Uterus (tissue), 4 donors: ENCODE data around the gene TMED6. TPM values are rescaled to one million over a fixed set of nuclear protein-coding genes. Genes with fewer than 3 reads are reported as not detected.

Source experiments
- DNase-seq, 2 donors: peaks; one replicate each; pipeline ENCODE4 v3.0.0-alpha.2; 2019 to 2020
- H3K27ac ChIP-seq, 2 donors: fragments of 200-600 bp; sonication (generic); 1 replicate in 1 of 2; 2 replicates in 1 of 2; pipeline ENCODE4 v1.5.1; 2016 to 2018
- H3K27me3 ChIP-seq, 2 donors: fragments of 200-600 bp; sonication (generic); one replicate each; pipeline ENCODE4 v1.5.1; 2018 to 2019; ENCODE audit warnings: control low read depth in 1 of 2
- H3K36me3 ChIP-seq, 2 donors: fragments of 200-600 bp; sonication (generic); one replicate each; pipeline ENCODE4 v1.5.1; 2019; ENCODE audit warnings: control low read depth in 1 of 2
- H3K4me1 ChIP-seq, 2 donors: fragments of 200-600 bp; sonication (generic); one replicate each; pipeline ENCODE4 v1.5.1; 2018 to 2019; ENCODE audit warnings: control low read depth in 1 of 2
- H3K4me3 ChIP-seq, 2 donors: fragments of 200-600 bp; sonication (generic); 1 replicate in 1 of 2; 2 replicates in 1 of 2; pipeline ENCODE4 v1.5.1; 2018 to 2019; ENCODE audit warnings: mild to moderate bottlenecking in 1 of 2
- H3K9me3 ChIP-seq, 2 donors: fragments of 200-600 bp; sonication (generic); one replicate each; pipeline ENCODE4 v1.5.1; 2019; ENCODE audit warnings: control low read depth in 1 of 2
- POLR2A ChIP-seq, 2 donors: fragments of 450-650 bp; IDR thresholded peaks; one replicate each; pipeline ENCODE4 v1.6.1; 2016; ENCODE audit warnings: antibody characterized with exemption in 2 of 2, mild to moderate bottlenecking in 1 of 2, moderate library complexity in 1 of 2
- intact Hi-C: fragments of 100-400 bp; cut with DNase I; formaldehyde crosslinking; loops from one replicate; pipeline ENCODE4 v1.15.1; 2023; ENCODE audit warnings: low total_unique reads
- total RNA-seq, 4 donors: library from RNA; depleted of rRNA in 3 of 4; stranded (reverse); fragments of >200 nt in 3 of 4; gene quantifications; one replicate each; pipeline versions ENCODE4 v1.1.0 to v1.2.4, GENCODE V29; 2014 to 2023
- TF ChIP-seq, protein P1 (sequence below), 4 experiments: fragments of 200-600 bp in 2 of 4; fragments of 450-650 bp in 2 of 4; sonication (generic) in 2 of 4; IDR thresholded peaks; one replicate each; pipeline ENCODE4 v1.5.1; 2016 to 2019; ENCODE audit warnings: antibody characterized with exemption in 4 of 4, mild to moderate bottlenecking in 2 of 4, moderate library complexity in 1 of 4
- donor health status: DM: yes; HTN: yes; CAD: no.

Gene TMED6
- total RNA-seq, 4 donors from 2014 or later, result 0.98 TPM; not detected in 3

- Histone ChIP-seq H3K9me3 (no peaks in the 10 kb centered on the region), H3K27ac (peak overlapping the region; percentile 77 to 90), H3K4me3 (no peak overlapping the region), H3K27me3 (no peaks in the 10 kb centered on the region), H3K4me1 (peaks cover 0 to 9% of the 10 kb centered on the region in 2 donors), H3K36me3 (no peaks in the 10 kb centered on the region)
- intact Hi-C loops, result loop anchor here (10.0 kb wide), 1 partner anchor 359 kb away; the partner anchor contains the start of gene NOB1
- TF ChIP-seq, protein P1, sequence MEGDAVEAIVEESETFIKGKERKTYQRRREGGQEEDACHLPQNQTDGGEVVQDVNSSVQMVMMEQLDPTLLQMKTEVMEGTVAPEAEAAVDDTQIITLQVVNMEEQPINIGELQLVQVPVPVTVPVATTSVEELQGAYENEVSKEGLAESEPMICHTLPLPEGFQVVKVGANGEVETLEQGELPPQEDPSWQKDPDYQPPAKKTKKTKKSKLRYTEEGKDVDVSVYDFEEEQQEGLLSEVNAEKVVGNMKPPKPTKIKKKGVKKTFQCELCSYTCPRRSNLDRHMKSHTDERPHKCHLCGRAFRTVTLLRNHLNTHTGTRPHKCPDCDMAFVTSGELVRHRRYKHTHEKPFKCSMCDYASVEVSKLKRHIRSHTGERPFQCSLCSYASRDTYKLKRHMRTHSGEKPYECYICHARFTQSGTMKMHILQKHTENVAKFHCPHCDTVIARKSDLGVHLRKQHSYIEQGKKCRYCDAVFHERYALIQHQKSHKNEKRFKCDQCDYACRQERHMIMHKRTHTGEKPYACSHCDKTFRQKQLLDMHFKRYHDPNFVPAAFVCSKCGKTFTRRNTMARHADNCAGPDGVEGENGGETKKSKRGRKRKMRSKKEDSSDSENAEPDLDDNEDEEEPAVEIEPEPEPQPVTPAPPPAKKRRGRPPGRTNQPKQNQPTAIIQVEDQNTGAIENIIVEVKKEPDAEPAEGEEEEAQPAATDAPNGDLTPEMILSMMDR (IDR thresholded peaks at IDR 0.05), result no peak
- TF ChIP-seq POLR2A (IDR thresholded peaks at IDR 0.05), result no peak
- no peak for DNase-seq
These were observed 44.2 kb upstream of the TMED6 start for GRCh38 chr16:69395859-69396186.

GRCh38 chr16:69393898-69394849 lies 42.6 kb upstream of the TMED6 start:
- Histone ChIP-seq H3K36me3 (no peaks in the 10 kb centered on the region), H3K4me3 (no peak overlapping the region), H3K27ac (no peak overlapping the region), H3K4me1 (peaks cover 0 to 9% of the 10 kb centered on the region in 2 donors), H3K9me3 (no peaks in the 10 kb centered on the region), H3K27me3 (no peaks in the 10 kb centered on the region)
- intact Hi-C loops, result loop anchor here (10.0 kb wide), 1 partner anchor 361 kb away; the partner anchor contains the start of gene NOB1
- no peak for DNase-seq
- no peak for TF ChIP-seq POLR2A (IDR thresholded peaks at IDR 0.05)
- TF ChIP-seq, protein P1 (IDR thresholded peaks at IDR 0.05), result no peak

- Histone ChIP-seq H3K36me3 (no peaks in the 10 kb centered on the region), H3K9me3 (no peaks in the 10 kb centered on the region), H3K4me1 (no peaks in the 10 kb centered on the region), H3K27ac (peak overlapping the region; percentile 93 to 94), H3K27me3 (no peaks in the 10 kb centered on the region), H3K4me3 (peak overlapping the region in 1 of 2 donors; percentile 91)
- intact Hi-C loops, result no loop called here
- no peak for DNase-seq
- no peak for TF ChIP-seq POLR2A (IDR thresholded peaks at IDR 0.05)
- TF ChIP-seq, protein P1 (IDR thresholded peaks at IDR 0.05), result no peak
These were observed 35.0 kb upstream of the TMED6 start for GRCh38 chr16:69386596-69386995.

- TF ChIP-seq POLR2A (IDR thresholded peaks at IDR 0.05), result no peak
- TF ChIP-seq, protein P1 (IDR thresholded peaks at IDR 0.05), result no peak
These were observed 33.4 kb upstream of the TMED6 start for GRCh38 chr16:69384974-69385373.

DNA sequence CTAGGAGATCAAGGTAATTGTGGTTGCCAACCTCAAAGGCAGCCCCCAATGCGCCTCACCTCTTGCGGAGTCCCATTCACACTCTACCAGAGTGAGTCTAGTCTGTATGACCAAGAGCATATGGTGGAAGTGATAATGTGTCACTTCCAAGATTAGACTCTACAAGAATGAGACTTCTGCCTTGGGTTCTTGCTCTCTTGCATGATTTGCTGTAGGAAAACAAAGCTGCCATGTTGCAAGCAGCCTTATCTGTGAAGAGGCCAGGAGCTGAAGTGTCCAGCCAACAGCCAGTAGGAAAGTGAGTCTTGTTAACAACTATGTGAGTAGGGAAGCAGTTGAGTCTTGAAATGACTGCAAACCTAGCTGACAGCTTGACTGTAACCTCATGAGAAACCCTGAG lies 30.8 kb upstream of the TMED6 start:
- Histone ChIP-seq H3K36me3 (no peaks in the 10 kb centered on the region), H3K9me3 (no peaks in the 10 kb centered on the region), H3K27me3 (no peaks in the 10 kb centered on the region), H3K27ac (no peak overlapping the region), H3K4me1 (no peaks in the 10 kb centered on the region), H3K4me3 (no peak overlapping the region)
- intact Hi-C loops, result no loop called here
- no peak for DNase-seq
- TF ChIP-seq, protein P1 (IDR thresholded peaks at IDR 0.05), result no peak
- TF ChIP-seq POLR2A (IDR thresholded peaks at IDR 0.05), result no peak

More at GRCh38 chr16:69384974-69385373, 33.4 kb upstream of the TMED6 start:
- peak overlapping the region; percentile 56 to 91 for H3K4me3 ChIP-seq
- no peaks in the 10 kb centered on the region for H3K27me3 ChIP-seq
- DNase-seq, result no peak
- no peaks in the 10 kb centered on the region for H3K4me1 ChIP-seq
- H3K27ac ChIP-seq, result peak overlapping the region; percentile 93 to 94
- H3K9me3 ChIP-seq, result no peaks in the 10 kb centered on the region
- no peaks in the 10 kb centered on the region for H3K36me3 ChIP-seq
- intact Hi-C loops, result no loop called here
